ENCODE measurements around the gene EXOC3L4.

The EXOC3L4 gene

DNA sequence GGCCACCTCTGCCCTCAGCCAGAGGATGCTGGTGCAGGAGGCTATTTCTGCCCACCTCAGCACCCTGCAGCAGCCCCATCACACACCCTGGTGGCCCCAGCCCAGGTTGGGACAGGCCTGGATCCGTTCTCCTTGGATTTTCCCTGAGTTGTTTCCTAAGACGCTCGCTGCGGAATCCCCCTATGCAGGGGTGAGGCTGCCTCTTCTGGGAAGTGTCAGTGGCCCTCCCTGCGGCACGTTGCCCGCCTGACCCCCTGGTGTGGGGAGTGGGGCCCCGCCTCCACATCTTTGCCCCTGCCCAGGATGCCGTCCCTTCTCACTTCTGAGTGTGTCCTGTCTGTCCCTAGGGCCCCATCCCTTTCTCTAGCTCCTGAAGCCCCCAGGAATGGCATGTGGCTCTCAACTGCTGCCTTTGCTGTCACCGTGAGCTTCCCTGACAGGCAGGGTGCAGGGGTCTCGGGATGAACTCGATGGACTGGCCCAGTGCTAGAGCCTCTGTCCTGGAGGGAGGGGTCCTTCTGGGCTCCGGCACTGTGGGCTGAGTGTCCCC is 594 bp upstream of the EXOC3L4 start:
- no peak for DNase-seq

DNA sequence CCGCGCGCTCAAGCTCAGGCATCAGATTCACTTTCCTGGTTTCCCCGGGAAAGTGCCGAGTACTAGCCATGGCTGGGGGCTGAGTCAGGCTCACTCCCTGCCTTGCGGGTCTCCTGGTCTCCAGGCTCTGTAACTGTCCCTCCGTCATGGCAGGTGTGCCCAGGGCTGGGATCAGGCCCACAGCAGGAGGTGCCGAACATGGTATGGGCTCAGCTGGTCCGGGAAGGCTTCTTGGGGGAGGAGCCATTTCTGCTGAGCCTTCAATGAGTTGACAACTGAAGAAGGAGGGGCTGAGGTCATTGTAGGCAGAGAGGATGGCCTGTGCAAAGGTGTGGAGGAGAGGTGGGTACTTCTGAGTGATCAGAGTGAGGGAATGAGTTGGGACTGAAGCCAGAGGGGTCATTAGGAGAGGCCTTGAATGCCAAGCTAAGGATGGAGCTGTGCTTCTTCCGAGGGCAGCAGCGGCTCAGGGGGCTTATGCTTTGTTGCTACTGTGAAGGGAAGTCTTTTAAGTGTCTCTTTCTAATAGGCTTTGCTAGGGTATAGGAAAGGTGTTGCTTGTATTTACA is 769 bp downstream of the EXOC3L4 start:
- DNase-seq, result no peak

DNA sequence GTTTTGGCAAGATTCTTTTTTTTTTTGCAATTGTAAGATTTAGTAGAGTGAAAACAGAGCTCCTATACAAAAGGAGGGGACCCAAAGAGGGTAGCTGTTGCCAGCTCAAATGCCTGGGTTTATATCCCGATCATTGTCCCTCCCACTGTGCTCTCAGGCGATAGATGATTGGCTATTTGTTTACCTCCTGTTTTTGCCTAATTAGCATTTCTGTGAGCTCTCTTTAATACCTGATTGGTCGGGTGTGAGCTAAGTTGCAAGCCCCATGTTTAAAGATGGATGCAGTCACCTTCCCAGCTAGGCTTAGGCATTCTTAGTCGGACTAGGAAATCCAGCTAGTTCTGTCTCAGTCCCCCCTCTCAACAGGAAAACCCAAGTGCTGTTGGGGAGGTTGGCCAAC is 1.9 kb downstream of the EXOC3L4 start:
- no peak for DNase-seq

DNA sequence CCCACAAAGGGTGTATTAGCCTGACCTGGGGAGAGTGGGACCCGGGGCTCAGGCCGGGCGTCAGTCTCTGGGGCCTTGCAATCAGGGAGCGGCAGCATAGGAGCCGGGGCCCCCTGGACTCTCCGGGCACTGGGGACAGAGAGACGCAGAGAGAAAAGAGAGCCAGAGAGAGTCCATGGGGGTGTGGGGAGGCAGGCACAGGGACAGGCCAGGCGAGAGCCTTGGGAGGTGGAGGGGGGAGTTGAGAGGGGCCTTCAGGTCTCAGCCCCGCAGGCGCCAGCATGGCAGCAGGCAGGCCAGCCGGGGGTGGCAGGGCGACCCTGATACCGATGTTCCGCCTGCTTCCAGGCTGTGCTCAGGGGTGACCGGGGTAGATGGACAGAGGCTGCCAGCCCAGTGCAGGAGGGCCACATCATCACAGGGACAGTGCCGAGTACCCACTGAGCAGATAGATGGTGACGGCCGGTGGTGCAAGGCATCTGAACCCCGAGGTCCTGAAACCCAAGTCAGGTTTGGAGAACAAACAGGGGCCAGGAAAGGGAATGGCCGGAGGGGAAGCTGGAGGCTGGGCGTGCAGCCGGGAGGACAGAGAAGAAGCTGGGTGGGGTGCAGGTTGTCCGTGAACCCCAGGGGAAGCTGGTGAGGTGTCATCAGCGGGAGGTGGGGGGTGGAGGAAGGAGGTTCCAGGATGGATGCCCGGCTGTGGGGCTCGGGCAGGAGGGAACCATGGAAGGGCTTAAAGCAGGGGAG is 2.9 kb downstream of the EXOC3L4 start:
- no peak for DNase-seq

- DNase-seq, result no peak
These were observed 3.8 kb downstream of the EXOC3L4 start for GRCh38 chr14:103097994-103098957.

DNA sequence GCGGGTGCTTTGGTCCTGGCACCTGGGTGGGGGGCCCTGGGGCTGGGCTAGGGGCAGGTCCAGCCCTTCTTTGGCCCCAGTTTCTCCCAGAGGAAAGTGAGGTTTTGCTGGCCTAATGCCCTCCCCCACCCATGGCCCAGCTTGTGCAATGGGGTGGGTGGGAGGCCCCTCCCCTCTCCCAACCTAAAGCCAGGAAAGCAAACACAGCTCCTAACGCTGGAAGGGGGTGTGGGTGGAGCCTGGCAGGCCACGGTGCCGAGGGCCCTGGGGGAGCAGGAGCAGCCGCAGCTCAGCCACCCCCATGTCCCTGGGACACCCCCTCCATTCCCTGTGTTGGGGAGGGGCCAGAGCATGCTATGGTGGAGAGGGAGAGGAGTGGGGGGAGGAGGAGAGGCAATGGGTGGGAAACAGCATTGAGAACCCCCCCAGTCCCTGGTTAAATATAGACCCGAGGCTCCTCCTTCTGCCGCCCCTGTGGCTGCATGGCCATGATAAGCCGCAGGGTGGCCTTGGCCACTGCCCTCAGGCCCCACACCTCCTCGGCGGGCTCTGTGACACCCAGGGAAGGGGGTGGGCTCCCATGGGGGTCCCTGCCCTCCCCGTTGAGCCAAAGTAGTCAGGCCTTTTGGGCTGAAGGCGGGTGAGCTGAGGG is 4.7 kb downstream of the EXOC3L4 start:
- no peak for DNase-seq

GRCh38 chr14:103099733-103100280 is 5.3 kb downstream of the EXOC3L4 start:
- no peak for DNase-seq

DNA sequence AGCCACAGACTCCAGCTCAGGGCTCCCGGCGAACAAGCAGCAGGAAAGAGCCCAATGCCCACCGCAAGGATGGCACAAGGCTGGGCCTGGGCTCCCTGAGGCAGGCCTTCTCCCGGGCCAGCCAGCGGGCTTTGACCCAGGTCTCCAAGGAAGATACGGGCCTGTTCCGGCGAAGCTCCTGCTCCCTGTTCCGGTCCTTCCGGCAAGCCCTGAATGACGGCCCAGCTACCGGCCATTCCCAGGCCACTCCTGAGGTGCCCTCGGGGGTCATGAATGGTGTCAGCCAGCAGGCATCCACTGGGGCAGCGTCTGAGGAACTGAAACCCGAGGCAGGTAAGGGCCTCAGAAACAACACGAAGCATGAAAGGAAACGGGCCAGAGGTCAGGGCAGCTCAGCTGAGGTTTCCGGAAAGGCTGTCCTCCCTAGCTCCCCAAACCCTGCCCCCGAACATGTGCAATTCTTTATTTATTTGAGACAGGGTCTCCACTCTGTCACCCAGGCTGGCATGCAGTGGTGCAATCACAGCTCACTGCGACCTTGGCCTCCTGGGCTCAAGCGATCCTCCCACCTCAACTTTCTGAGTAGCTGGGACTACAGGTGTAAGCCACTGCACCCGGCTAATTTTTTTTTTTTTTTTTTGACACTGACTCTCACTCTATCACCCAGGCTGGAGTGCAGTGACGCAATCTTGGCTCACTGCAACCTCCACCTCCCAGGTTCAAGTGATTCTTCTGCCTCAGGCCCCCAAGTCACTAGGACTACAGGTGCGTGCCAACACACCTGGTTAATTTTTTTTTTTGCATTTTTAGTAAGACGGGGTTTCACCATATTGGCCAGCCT is 6.0 kb downstream of the EXOC3L4 start:
- DNase-seq, result no peak

GRCh38 chr14:103101257-103101962 is 6.9 kb downstream of the EXOC3L4 start:
- DNase-seq, result no peak

GRCh38 chr14:103101963-103102688 is 7.6 kb downstream of the EXOC3L4 start:
- DNase-seq, result no peak

- DNase-seq, result no peak
These were observed 8.2 kb downstream of the EXOC3L4 start for GRCh38 chr14:103102689-103103260.

DNA sequence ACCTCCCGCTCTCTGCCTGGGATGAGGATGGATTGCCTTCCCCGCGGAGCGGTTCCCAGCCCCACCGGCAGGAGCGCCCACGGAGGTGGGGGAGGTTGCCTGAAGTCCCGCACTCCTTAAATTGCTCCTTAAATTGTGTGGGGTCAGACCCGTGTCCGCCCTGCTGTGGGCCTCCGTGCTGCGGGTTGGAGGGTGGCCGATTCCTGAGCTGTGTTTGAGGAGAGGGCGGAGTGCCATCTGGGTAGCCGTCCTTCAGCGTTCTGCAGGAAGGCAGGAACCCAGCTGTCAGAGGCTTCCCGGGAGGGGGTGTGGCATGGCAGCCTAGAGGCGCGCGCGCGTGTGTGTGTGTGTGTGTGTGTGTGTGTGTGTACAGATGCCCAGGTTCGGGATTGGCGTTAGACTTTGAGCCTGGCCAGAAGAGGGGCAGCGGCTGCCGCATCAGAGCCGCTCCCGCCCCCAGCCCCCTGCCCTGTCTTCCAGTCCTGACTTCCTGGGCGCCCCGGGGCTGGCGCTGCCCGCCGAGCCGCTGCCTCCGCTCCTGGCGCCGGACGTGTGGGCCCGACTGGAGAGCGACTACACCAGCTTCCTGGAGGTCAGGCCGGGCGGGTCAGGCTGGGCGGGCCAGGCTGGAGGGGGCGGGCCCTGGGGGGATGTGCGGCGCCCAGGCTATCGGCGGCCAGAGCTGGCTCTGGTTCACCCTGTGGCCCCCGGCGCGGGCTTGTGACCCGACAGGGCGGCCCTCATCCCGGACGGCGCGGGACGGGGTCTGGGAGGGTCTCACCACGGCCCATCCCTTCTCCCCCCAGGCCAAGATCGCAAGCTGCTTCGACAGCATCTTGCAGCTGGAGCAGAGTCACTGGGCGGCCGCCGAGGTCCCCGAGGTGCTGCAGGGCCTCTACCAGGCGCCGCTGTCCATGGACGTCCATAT is 9.2 kb downstream of the EXOC3L4 start:
- DNase-seq, result no peak

GRCh38 chr14:103104389-103104653 is 9.8 kb downstream of the EXOC3L4 start:
- DNase-seq, result no peak

DNA sequence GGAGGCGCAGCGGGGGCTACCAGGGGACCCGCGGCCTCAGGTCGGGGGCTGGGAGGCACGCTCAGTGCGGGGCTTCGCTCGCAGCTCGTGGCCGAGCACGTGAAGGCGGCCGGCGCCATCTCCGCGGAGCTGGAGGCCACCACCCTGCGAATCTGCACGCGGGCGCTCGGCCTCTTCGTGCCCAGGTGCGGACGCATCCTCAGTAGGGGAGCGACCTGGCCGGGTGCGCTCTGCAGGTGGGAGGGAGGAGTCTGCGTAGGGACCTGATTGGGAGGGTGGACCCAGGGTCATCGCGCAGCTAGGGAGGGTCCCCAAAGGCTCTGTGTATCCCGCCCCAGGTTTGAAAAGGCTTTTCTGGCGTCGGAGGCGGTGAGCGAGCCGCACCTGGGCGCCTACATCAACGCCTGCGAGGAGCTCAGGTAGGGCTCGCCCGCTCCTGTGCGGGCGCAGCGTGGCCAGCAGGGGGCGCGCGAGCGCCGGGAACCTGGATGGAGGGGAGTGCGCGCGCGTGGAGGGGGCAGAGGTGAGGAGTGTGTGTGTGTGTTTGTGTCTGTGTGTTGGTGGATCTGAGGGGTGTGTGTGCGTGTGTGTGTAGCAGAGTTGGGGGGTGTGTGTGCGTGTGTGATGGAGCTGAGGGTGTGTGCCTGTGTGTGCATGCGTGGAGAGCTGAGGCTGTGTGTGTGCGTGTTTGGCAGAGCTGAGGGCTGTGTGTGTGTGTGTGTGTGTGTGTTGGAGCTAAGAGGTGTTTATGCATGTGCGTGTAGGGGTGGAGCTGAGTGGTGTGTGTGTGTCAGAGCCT is 10.3 kb downstream of the EXOC3L4 start:
- DNase-seq, result no peak

DNA sequence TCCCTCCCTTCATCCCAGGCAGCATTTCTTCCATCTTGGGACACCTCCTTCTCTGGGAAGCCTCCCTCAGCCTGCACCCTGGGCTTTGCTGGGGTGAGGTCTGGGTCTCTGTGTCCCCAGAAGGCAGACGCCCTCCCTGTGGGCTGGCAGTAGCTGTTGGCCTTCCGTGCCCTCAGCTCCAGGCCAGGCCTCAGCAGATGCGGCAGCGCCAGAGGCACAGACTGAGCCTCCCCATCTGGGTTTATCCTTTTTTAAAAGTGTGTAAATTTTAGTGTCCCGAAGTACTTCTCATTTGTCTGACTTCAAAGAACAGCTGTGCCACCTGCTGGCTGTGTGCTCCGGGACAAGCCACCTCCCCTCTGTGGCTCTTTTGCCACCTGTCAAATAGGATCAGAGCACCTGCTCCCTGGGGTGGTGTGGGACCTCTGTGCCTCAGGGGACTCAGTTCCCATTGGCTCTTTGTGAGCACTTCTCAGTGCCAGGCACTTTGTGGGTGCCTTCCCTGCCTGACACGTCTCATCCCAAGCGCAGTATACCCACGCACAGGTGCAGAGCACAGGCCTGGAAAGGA is 11.1 kb downstream of the EXOC3L4 start:
- DNase-seq, result peak; percentile 80

DNA sequence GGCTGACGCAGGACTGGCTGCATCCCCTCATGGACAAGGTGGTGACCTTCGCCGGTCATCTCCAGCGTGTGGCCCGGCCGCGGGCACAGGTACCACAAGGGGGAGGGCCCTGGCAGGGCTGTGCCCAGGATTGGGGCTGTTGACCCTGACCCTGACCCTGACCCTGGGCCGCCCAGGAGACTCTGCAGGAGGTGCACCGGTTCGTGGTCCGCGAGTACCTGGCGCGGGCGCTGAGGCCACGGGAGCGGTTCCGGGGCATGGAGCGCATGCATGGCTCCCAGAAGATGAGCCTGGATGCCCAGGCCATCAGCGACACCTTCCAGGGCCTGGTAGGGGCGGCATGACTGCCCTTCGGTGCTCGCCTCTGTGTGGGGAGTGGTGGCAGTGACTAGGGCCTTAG is 12.9 kb downstream of the EXOC3L4 start:
- DNase-seq, result no peak

DNA sequence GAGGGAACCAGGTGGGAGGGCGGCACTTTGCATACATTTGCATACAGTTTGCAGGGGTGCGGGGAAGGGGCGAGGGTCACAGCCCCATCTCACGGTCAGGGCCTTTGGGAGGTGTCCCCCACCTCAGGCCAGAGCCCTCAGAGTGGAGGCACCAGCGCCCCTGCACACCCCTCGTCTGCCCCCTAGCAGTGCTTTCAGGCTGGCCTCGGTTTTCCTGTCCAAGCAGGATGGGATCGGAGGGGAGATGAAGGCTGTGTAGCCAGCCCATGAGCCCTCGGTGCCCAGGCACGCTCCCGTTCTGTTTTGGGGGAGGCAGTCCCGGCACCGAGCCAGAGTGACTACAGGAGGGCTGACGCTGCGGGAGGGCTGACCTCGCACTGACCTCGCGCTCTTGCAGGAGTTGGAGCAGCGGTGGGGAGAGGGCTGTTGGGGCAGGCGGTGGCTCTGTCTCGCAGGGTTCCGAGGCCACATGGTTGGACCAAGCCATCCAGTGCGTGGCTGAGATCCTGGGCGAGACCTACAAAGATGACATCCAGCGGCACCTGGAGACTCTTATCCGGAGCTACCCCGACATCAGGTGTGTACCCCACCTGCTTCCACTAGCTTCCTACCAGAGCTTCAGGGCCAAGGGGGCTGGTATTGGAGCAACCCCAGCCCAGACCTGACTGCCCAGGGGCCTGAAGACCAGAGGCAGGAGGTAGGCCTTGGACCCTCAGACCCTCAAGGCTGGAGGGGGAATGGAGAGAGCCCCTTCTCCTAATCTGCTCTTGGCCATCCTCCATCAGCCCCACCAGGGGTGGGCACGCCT is 13.6 kb downstream of the EXOC3L4 start:
- DNase-seq, result no peak

Data from NCI-H1436 treated with DMSO at 0.1 percent for 48 hours (cell line).